Panc1 (cell line): ENCODE measurements around the gene AHNAK. TPM values are rescaled to one million over a fixed set of nuclear protein-coding genes. Genes with fewer than 3 reads are reported as not detected.
"Not testable (repeated sequence)": the region's sequence is repeated elsewhere in the genome, so short reads cannot be mapped to it uniquely, and the experiment has no call there.

Experiments used
- ATAC-seq: fragments of 200-7000 bp; cut with Tn5 transposase; 2 replicates; pipeline ENCODE4 v1.9.1; 2020; ENCODE audit warnings: mild to moderate bottlenecking, moderate library complexity
- BruUV-seq: library from RNA; stranded (reverse); fragments of 400-500 nt; replicated peaks from 2 replicates; lab custom pipeline; 2021; lab: Mats Ljungman, UMichigan
- CTCF ChIA-PET: fragments of 300-600 bp; sonication (Branson Sonifier 250); formaldehyde crosslinking; loops from one replicate; lab custom pipeline; 2022; ENCODE audit warnings: antibody characterized with exemption; lab: Charles Lee
- POLR2A ChIA-PET: fragments of 300-600 bp; sonication (Branson Sonifier 250); formaldehyde crosslinking; loops from one replicate; lab custom pipeline; 2022; ENCODE audit warnings: antibody characterized with exemption; lab: Charles Lee
- DNase-seq: peaks from one replicate; pipeline ENCODE4 v3.0.0-alpha.2; 2010; ENCODE audit warnings: low read depth, low spot score
- H3K27ac ChIP-seq: 2 replicates; pipeline ENCODE4 v1.5.1; 2011; ENCODE audit warnings: mild to moderate bottlenecking, low read length, inconsistent platforms
- H3K27me3 ChIP-seq: fragments of 200-500 bp; sonication (Bioruptor generic); 2 replicates; pipeline ENCODE4 v1.6.0; 2014; ENCODE audit warnings: low read length, inconsistent platforms; ENCODE audit not compliant: control insufficient read depth, insufficient read depth
- H3K36me3 ChIP-seq: fragments of 200-500 bp; sonication (Bioruptor generic); 2 replicates; pipeline ENCODE4 v1.5.1; 2014; ENCODE audit warnings: inconsistent platforms, mild to moderate bottlenecking, low read length, moderate library complexity; ENCODE audit not compliant: control insufficient read depth, insufficient read depth
- H3K4me1 ChIP-seq: 2 replicates; pipeline ENCODE4 v1.5.1; 2011; ENCODE audit warnings: inconsistent platforms, mild to moderate bottlenecking, low read length, moderate library complexity; ENCODE audit not compliant: control insufficient read depth, insufficient read depth
- H3K4me3 ChIP-seq, 2 experiments: 2 replicates each; pipeline ENCODE4 v1.5.1; 2011 to 2012; ENCODE audit warnings: low read depth in 2 of 2, low read length in 2 of 2, mild to moderate bottlenecking in 2 of 2, inconsistent platforms in 1 of 2, moderate library complexity in 1 of 2
- H3K9me3 ChIP-seq: fragments of 200-500 bp; sonication (Bioruptor generic); 2 replicates; pipeline ENCODE4 v1.5.1; 2014; ENCODE audit warnings: low read depth, mild to moderate bottlenecking, inconsistent platforms, low read length, moderate library complexity; ENCODE audit not compliant: control insufficient read depth, insufficient read depth
- POLR2AphosphoS5 ChIP-seq: IDR thresholded peaks from 2 replicates; pipeline ENCODE4 v1.6.1; 2012; ENCODE audit warnings: mild to moderate bottlenecking, low read depth, low read length, moderate library complexity
- REST ChIP-seq, 2 experiments: IDR thresholded peaks; 2 replicates each; pipeline ENCODE4 v1.6.1; 2011 to 2012; ENCODE audit warnings: low read depth in 2 of 2, control low read depth in 1 of 2, low read length in 1 of 2, mild to moderate bottlenecking in 1 of 2, moderate library complexity in 1 of 2; ENCODE audit not compliant: insufficient read depth in 1 of 2
- SIN3A ChIP-seq: IDR thresholded peaks from 2 replicates; pipeline ENCODE4 v1.6.1; 2012; ENCODE audit warnings: low read depth, mild to moderate bottlenecking, low read length, moderate library complexity, borderline replicate concordance; ENCODE audit not compliant: insufficient read depth
- TCF7L2 ChIP-seq: IDR thresholded peaks from 2 replicates; pipeline ENCODE4 v1.6.1; 2011; ENCODE audit warnings: mild to moderate bottlenecking, low read depth, low read length, inconsistent platforms
- in situ Hi-C: cut with HindIII; loops from 2 replicates; pipeline ENCODE4 v1.10.0; 2016; ENCODE audit warnings: low sequenced_read_pairs, low pct_unique_long_range_greater_than_20kb
- intact Hi-C: fragments of 100-400 bp; cut with micrococcal nuclease; formaldehyde crosslinking; loops from one replicate; pipeline ENCODE4 v1.10.0; 2022; ENCODE audit not compliant: unreplicated experiment
- total RNA-seq: library from RNA; stranded (reverse); gene quantifications from one replicate; pipeline ENCODE4 v1.2.1, GENCODE V29; 2021; ENCODE audit not compliant: unreplicated experiment
- TF ChIP-seq, protein P1 (sequence below): fragments of 450-650 bp; IDR thresholded peaks from 2 replicates; pipeline ENCODE4 v1.5.1; 2017; ENCODE audit warnings: mild to moderate bottlenecking

The AHNAK gene
- total RNA-seq, 1 experiment from 2014 or later = 844 TPM

DNA sequence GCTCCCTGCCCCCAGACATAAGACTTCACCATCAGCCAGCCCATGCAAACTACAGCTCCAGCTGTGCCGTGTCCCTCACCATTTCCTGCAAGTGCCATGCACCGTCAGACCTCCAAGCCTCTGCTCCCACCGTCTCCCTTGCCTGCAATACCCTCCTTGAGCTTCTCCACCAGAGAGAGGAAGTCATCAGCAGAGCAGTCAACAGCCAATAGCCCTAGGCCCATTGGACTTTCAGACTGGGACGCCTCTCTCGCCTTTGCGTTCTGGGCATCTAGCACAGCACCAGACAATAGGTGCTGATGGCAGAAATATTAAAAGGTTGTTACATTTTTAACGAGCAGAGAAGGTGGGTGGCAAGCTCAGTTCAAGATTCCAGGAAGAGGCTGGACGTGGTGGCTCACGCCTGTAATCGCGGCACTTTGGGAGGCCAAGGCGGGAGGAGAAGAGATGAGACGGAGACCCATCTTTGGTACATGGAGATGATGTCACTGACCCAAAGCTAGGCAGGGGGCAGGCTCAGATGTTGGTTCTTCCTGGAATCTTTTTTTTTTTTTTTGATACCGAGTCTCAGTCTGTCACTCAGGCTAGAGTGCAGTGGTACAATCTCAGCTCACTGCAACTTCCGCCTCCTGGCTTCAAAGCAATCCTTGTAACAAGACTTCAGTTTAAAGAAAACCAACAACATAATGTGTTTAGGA, 95.9 kb downstream of the AHNAK start:
- POLR2A ChIA-PET = interaction anchor here (0.6 kb wide), 3 partner anchors 9 to 56 kb away, joined by 4 to 7 read pairs (median 7); no protein-coding TSS in a partner anchor
- no peaks in the 10 kb centered on the region for H3K27me3 ChIP-seq
- in situ Hi-C loops = no loop called here
- H3K36me3 ChIP-seq = no peaks in the 10 kb centered on the region
- H3K4me3 ChIP-seq = no peak overlapping the region
- DNase-seq = no peak
- no TSS peak for BruUV-seq
- CTCF ChIA-PET = no interaction called here
- H3K4me1 ChIP-seq = peaks cover 37% of the 10 kb centered on the region
- H3K9me3 ChIP-seq = no peaks in the 10 kb centered on the region
- peak overlapping the region; percentile 88 for H3K27ac ChIP-seq
- intact Hi-C loops = no loop called here
- no peak for TF ChIP-seq TCF7L2
- TF ChIP-seq, protein P1, sequence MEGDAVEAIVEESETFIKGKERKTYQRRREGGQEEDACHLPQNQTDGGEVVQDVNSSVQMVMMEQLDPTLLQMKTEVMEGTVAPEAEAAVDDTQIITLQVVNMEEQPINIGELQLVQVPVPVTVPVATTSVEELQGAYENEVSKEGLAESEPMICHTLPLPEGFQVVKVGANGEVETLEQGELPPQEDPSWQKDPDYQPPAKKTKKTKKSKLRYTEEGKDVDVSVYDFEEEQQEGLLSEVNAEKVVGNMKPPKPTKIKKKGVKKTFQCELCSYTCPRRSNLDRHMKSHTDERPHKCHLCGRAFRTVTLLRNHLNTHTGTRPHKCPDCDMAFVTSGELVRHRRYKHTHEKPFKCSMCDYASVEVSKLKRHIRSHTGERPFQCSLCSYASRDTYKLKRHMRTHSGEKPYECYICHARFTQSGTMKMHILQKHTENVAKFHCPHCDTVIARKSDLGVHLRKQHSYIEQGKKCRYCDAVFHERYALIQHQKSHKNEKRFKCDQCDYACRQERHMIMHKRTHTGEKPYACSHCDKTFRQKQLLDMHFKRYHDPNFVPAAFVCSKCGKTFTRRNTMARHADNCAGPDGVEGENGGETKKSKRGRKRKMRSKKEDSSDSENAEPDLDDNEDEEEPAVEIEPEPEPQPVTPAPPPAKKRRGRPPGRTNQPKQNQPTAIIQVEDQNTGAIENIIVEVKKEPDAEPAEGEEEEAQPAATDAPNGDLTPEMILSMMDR = no peak
- no peak for TF ChIP-seq POLR2AphosphoS5
- no peak for TF ChIP-seq SIN3A
- TF ChIP-seq REST (IDR thresholded peaks at IDR 0.05; ENCODE audit: insufficient read depth in 1 of 2, low read depth in 2 of 2, low read length in 1 of 2) = no peak
- no peak for ATAC-seq

DNA sequence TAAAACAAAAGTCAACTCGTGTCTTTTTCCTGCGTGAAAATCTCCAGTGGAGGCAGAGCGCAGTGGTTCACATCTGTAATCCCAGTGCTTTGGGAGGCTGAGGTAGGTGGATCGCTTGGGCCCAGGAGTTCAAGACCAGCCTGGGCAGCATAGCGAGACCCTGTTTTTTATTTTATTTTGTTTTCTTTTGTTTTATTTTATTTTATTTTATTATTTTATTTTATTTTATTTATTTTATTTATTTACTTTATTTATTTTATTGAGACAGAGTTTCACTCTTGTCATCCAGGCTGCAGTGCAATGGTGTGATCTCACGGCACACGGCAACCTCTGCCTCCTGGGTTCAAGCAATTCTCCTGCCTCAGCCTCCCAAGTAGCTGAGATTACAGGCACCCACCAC, 96.7 kb downstream of the AHNAK start:
- POLR2A ChIA-PET = interaction anchor here (0.6 to 1.2 kb wide), 4 partner anchors 8 to 59 kb away, joined by 3 to 7 read pairs (median 4); no protein-coding TSS in a partner anchor
- Histone ChIP-seq H3K27ac (peak overlapping the region; percentile 88), H3K4me1 (peaks cover 44% of the 10 kb centered on the region)
- H3K9me3 ChIP-seq, CTCF ChIA-PET, in situ Hi-C loops, DNase-seq, H3K4me3 ChIP-seq, ATAC-seq, H3K27me3 ChIP-seq, intact Hi-C loops, BruUV-seq, H3K36me3 ChIP-seq: not testable (repeated sequence)

- H3K27me3 ChIP-seq = no peaks in the 10 kb centered on the region
- peaks cover 48% of the 10 kb centered on the region for H3K4me1 ChIP-seq
- CTCF ChIA-PET = no interaction called here
- POLR2A ChIA-PET = interaction anchor here (0.7 to 1.2 kb wide), 2 partner anchors 9 to 59 kb away, joined by 3 to 4 read pairs; no protein-coding TSS in a partner anchor
- H3K27ac ChIP-seq = peak overlapping the region; percentile 88
- no TSS peak for BruUV-seq
- intact Hi-C loops (no loop called here), in situ Hi-C loops (no loop called here)
- H3K4me3 ChIP-seq = no peak overlapping the region
- TF ChIP-seq, protein P1 = no peak
- peak; percentile 90 for TF ChIP-seq TCF7L2
- peak; percentile 57 for TF ChIP-seq POLR2AphosphoS5
- no peak for TF ChIP-seq SIN3A
- no peak for TF ChIP-seq REST (IDR thresholded peaks at IDR 0.05; ENCODE audit: insufficient read depth in 1 of 2, low read depth in 2 of 2, low read length in 1 of 2)
- H3K9me3 ChIP-seq = no peaks in the 10 kb centered on the region
- H3K36me3 ChIP-seq = no peaks in the 10 kb centered on the region
- ATAC-seq = peak; percentile 87
- no peak for DNase-seq
Measured at GRCh38 chr11:62449451-62449851, 97.2 kb downstream of the AHNAK start.
